HFF-Myc (cell line): ENCODE measurements around the gene AHI1.
A peak's percentile ranks its signal among the peaks of the same experiment; 100 is the strongest.

ENCODE experiments used
- DNase-seq: peaks from one replicate; pipeline ENCODE4 v3.0.0-alpha.2; 2011; ENCODE audit warnings: low read depth; ENCODE audit errors: extremely low read depth
- H3K4me3 ChIP-seq: replicated peaks from 2 replicates; pipeline ENCODE4 v1.5.1; 2011; ENCODE audit warnings: low read depth, mild to moderate bottlenecking, control low read depth, low read length
- CTCF ChIP-seq: IDR thresholded peaks from 2 replicates; pipeline ENCODE4 v1.5.1; 2012; ENCODE audit warnings: mild to moderate bottlenecking, low read depth, low read length, control low read depth; ENCODE audit errors: missing control alignments

AHI1 gene

GRCh38 chr6:135497412-135498184 lies at the start of gene AHI1:
TSS of gene AHI1 (minus strand) at chr6:135497740. CDS start at chr6:135492237, 5,503 bp downstream.
- DNase-seq: peak; percentile 48
- TF ChIP-seq CTCF: peak; percentile 5
- peak within 1 kb of the TSS; percentile 78 for H3K4me3 ChIP-seq

DNA sequence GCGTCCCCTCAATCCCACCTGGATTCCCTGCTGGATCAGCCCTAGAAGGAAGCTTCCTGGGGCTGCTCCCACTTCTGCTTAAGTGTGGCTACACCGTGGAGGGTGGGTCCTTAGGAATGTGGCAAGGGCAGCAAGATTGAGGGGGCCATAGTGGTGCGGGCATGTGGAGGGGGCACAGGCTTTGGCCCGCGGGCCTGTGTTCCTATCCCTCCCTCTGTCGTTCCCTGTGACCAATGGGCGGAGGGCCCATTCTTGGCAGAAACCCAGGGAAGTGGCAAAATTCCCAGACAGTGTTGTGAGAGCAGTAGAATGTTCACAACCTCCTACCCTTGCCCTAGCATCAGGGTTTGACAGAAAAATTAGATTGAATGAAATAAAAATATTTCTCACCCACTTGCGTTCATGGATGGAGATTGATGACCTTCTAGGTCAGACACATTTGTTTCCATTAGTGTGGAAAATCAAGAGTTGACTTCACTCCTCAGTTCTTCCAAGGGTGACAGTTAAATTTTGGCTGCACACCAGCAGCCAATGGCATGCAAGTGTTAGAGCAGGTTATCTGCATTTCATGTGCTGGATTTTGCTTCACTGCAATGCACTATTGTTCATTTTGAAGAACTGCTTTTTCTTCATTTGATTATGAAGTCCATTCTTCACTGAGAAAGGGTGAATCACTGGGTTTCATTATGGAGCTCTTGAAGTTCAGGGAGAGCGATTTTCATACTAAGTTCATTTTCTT lies 49.3 kb upstream of the AHI1 start:
- no peak overlapping the region for H3K4me3 ChIP-seq
- no peak for DNase-seq
- TF ChIP-seq CTCF: no peak

DNA sequence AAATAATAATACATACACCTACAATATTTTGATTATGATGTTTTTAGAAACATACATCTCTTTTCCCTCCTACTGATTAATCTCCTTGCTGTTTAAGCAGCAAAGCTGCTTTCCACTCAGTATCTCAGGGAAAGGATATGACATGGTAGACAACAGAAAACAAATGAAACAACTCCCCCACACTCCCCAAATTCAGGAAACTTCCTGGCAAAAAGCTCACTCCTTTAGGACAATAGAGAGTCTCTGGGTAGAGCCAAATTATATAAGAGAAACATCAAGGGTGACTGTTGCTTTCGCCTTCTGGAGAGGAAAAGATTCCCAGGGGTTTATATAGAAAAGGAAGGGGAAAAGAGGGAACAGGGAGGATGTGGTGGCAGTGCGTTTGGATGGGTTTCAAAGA lies 48.7 kb upstream of the AHI1 start:
- DNase-seq: no peak
- no peak for TF ChIP-seq CTCF
- no peak overlapping the region for H3K4me3 ChIP-seq

- H3K4me3 ChIP-seq: no peak overlapping the region
- no peak for DNase-seq
- peak; percentile 16 for TF ChIP-seq CTCF
These were observed 42.8 kb upstream of the AHI1 start for GRCh38 chr6:135540207-135540840.

DNA sequence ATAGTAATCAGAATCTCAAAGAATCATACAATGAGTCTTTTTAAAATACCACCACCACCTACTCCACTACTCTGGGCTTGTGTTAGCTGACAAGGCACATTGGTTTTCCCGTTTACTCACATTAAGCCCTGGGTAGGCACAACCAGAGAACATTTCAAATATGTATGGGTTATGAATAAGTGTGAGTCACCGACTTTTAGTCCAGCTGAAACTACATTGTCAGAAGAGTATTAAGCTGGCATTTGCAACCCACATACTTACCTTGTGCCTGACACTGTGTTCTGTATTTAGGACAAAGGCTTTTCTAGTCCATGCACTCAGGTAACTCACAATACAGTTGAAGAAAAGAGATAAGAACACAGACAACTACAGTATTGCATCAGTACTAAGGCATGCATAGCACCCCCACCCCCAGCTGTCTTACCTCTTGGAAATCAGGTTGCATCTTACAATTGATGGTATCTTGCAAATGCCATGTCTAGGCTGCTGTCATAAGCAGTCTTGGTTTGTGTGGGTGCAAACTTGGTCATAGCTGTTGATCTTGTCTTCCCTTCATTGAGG lies 40.3 kb upstream of the AHI1 start:
- no peak for DNase-seq
- TF ChIP-seq CTCF: no peak
- H3K4me3 ChIP-seq: no peak overlapping the region

DNA sequence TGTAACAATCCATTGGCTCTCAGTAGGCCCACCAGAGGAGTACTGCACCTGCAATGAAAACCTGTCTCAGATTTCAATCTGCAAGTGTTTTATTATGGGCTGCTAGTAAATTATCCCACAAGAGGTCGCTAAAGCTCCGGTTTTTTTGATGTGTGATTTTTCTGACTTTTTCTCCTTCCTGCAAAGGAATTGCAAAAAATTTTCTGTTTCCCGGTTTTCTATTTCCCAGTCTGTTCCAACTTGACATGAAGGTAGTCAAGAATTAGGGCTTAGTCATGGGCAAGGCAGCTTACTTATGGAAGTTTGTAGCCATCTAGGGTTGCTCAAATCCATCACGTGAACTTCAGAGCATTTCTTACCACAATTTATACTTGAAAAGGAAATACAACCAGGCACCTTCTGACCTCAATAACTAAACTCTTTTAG lies 38.5 kb upstream of the AHI1 start:
- no peak overlapping the region for H3K4me3 ChIP-seq
- peak; percentile 54 for TF ChIP-seq CTCF
- peak; percentile 33 for DNase-seq
